HCEC 1CT (cell line): ENCODE data around the gene PEX14.

Experiments
- DNase-seq: peaks from one replicate; pipeline ENCODE4 v3.0.0-alpha.2; 2017

The PEX14 gene

DNA sequence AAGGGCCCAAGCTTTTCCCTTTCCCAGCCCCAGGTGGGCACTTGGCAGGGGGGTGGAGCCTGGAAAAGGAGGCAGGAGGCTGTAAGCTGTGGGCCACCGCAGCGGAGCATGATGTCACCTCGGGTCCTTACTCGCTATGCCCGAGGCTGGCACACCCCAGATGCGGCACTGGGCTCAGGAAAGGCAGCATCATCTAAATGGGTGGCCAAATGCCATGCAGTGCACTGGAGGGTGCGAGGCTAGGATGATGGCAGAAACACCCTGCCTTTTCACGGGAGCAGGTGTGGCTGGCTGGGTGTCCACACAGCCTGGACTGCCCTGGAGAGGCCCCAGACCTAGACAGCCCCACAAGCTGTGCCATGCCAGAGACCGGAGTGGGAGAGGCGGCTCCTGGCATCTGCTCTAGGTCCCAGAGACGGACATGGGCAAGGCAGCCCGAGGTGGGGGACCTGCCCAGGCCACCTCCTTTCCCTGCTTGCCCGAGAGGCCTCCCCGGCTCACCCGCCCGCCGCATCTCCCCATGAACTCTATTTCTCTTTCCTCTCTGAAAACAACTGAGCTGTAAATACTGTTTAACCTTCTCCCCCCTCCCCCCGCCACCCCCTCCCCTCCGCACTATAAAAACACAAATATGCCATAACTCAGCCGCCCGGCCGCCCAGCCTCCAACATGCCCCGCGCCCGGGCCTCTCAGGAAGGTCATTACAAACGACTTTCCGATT lies 197.0 kb downstream of the PEX14 start:
- no peak for DNase-seq

DNA sequence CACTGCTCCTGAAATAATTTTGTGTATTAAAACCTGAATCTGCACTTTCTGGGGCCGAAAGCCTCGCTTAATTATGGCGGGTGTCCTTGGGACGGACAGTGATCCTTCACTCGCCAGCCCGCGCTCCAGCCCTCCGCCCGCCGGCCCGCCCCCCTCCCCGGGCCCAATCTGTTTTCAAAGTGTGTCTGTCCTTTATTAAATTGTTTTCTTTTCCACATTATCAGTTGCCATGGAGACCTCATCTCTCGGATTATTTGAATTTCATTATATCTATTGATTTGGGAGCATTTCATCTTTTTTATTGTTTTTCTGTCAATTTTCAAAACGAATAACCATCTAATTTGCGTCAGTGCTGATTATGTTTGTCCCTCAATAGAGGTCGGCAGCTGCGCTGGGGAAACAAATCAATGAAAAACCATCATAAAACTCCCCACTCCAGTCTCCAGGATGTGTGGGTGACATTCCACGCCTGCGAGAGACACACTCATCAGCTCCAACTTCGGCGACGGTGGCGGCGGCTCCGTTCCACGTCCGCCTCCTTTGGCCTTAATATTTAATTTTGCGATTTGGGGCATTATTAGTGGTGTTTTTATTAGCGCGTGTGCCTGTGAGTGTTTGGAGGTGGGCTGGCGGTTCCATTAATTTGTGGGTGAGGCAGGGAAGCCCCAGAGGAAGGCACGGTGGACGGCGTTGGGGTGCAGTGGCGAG lies 197.7 kb downstream of the PEX14 start:
- DNase-seq, result no peak

DNA sequence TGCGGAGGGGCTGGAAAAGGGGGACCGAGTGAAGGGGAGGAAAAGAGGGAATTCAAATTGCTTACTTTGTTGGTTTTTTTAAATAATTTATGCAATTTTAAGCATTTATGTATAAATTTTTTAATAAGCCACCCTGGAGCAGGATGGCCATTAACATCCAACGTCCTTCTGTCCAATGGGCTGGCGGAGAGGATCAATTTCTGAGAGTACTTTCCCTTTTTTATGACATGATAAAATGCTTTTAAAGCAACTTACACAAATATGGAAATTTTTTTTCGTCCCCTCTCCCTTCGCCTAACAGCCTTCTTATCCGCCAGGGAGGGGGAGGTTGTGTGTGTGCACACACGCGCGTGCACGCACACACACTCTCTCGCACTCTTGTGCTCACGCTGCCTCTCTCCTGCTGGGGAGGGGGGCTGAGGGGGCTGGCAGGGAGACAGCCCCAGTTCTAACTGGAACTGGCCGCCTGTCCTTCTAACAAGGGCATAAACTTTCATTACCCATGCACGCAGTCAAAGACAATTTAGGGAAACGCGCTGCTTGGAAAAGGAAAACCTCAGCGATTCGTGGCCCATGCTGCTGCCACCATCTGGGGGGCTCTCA lies 198.5 kb downstream of the PEX14 start:
- no peak for DNase-seq

DNA sequence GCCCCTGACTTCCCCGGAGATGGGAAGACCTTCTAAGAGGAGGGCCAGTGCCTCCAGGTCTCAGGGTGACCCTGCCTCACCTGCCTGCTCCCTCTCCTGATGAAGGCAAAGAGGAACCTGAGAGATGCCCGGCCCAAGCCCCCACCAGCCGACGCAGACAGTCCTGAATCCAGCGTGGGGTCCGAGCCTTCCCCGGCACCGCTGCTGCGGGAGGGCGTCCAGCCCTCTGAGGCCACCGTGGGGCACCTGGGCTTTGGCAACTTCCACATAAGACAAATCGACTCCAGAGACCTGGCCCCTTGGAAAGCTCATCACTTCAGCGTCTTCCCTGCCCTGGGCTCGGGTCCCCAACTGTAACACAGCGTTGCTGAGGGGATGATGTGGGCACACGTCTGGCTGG lies 199.5 kb downstream of the PEX14 start:
- no peak for DNase-seq

DNA sequence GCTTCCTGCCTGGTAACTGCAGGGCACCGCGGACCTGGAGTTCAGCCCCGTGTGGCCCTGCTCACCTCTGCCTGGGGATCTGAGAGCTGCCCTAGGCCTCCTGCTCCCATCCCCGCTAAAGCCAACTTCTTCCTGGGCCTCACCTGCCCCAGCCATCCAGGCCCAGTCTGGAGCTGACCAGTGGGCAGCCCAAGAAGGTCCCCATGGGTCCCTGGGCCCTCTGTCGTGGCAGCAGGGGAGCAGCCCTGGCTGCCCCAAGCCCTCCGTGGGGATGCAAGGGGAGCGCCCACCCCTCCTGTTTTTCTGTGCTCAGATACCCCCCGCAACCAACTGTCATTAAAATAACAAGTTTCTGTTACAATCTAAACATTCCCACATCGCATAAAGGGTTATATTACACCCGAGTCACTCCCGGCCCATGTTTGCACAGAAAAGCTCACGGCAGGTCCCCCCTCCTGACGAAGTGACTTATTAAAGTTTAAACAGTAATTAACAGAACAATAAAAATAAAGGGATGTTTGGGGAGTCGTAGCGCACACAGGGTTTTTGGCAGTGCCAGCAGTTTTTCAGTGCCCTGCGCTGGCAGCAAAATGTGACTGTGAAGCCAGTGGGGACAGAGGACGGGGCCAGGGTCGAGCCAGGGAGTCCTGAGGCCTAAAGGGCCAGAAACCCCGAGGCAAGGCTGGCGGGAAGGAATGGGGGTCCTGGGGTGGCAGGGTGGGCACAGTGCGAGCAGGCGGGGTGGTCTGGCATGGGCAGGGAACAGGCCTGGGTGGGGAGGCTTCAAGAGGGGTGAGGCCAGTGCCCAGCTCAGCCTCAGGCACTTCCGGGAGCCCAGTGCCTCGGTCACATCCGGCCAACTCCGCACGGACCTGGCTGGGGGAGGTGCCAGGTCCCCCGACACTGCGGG lies 200.2 kb downstream of the PEX14 start:
- no peak for DNase-seq

DNA sequence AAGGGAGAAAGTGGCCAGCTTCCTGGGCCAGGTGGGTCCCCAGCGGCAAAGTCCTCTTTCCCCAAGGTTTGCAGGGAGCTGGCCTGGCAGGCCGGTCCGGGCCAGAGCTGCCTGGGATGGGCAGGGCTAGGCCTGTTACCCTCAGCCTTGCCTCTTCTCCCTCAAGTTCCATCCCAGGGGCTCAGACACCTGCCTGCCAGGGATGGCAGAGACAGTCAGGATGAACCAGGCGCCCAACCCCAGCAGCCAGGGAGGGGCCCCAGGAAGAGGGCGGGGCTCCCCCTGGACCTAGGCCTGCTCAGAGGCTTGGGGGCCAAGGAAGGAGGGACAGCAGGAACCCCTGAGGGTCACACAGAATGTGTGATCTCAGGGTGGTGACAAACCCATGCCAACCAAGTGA lies 201.1 kb downstream of the PEX14 start:
- no peak for DNase-seq

DNA sequence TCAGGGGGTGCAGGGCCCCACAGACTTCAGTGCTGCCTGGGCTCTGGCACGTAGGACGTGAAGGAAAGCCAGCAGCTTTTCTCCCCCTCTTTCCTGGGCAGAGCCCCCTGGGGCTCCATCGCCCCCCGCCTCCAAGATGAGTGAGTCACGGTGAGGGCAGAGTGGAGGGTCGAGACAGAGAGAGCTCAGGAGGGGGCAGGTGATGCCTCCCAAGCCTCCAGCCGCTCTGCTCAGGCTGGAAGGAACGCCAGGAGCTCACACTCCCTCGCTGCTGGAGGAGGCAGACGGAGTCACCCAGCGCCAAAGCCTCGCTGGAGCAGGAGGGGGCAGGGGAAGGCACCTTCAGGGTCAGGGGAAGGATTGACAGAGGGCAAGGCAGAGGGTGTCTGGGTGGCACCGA lies 202.2 kb downstream of the PEX14 start:
- no peak for DNase-seq

DNA sequence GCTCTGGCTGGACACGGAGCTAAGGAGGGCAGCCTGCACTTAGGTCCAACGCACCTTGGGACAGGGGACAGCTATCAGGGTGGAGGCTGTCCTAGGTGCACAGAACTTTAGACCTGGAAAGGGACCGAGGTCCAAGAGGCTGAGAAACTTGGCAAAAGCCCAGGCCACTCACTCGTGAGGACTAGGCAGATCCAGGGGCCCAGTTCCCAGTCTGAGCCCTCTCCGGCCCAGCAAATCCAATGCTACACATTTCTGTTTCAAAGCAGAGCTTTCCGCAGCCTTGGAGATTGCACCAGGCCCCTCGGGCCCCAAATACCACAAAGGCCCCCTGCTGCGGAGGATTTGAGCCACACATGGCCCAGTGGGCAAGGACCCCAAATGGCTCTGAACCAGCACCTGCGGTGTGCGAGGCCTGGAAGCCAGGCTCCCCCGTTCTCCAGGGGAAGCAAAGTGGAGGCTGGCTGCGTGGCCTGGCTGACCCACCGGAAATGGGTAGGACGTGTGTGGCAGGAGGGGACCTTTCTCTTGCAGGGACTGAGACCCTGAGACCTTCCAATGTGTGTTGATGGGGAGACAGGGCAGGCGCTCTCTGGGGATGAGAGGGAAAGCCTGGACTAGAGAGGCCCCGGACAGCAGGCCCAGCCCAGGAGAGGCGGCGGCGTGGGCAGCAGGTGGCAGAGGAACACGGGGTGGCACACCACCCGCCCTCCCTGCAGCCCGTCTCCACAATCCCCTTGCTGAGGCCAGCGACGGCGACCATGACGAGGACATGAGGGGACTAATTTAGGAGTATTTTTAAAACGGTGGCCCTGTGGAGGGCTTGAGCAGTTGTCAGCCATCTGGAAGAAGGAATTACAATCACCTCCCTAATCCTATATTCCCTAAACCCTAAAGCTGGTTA lies 203.0 kb downstream of the PEX14 start:
- no peak for DNase-seq

DNA sequence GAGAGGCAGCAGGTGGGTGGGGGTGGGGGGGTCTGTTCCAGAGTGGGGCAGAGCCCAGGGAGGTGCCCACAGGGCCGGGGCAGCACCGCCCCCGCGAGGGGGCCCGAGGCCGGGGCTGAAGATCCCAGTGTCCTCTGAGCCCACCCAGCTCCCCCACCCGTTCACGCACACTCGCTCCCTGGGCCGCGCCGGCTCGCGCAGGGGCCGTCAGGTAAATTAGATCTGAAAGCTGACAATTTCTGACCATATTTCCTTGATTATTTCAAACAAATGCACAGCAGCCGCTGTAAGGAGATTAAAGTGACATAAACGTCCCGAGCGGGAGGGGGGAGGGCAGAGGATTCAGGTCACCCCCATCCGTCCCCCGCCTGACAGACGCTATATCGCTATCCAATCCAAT lies 203.7 kb downstream of the PEX14 start:
- DNase-seq, result no peak

DNA sequence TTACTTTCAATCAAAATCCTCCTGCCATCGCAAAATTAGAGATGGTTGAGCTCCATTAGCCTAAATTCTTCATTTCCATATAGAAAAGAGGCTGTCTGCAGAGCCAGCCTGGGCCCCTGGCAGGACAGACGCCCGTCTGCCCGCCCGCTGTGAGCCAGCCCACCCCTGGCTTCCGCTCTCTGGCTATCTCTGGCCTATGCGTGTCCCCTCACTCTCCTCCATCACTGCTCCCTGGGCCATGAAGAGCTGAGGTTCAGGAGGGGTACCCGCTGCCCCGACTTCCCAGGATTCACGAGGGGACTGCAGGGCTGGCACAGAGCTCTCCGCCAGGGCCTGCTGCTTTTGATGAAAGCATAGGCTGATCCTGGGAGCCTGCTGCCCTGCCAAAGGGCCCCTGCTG lies 204.1 kb downstream of the PEX14 start:
- DNase-seq, result no peak

DNA sequence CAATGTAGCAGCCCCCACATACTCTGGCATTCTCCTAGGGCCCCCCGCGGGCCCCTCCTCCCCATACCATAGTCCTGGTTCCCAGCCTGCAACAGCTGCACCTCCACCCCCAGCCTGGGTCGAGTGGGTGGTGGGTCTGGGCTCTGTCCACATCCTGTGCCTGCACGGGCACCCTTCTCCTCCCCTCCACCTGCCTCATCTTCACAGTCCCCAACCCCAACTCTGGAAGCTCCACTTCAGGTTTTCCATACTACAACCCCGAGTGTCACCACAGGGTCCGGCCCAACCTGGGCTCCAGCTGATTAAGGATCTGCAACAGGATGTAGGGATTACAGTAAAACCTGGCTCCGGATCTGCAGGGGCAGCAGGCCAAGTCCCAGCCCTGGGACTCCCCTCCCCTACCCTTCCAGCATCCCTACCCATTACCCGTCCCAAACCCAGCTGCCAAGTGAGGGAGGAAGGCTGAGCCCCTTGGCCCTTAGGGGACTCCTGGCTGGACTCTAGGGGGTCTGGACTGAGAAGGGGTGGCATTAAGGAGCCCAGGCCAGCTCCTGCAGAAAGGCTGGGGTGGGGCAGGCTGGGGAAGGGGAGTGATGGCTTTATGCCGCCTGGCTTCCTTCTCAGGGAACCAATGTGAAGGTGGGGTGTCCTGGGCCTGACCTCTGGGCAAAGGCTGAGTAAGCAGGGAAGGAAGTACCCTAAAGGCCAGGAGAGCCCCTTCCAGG lies 204.9 kb downstream of the PEX14 start:
- peak; percentile 28 for DNase-seq
